Fibroblast of lung (primary cell): ENCODE measurements around the gene UBE2E2. TPM values are rescaled to one million over a fixed set of nuclear protein-coding genes. Genes with fewer than 3 reads are reported as not detected.

Source experiments
- DNase-seq, 2 donors: peaks; one replicate each; pipeline versions ENCODE4 v3.0.0 to v3.0.0-alpha.2; 2010; ENCODE audit warnings: low read depth in 2 of 2
- H2AFZ ChIP-seq: 2 replicates; pipeline ENCODE4 v1.5.1; 2012; ENCODE audit warnings: low read length, control low read depth, inconsistent platforms
- H3K27ac ChIP-seq: 2 replicates; pipeline ENCODE4 v1.5.1; 2011; ENCODE audit warnings: low read length, control low read depth; ENCODE audit not compliant: insufficient read depth
- H3K27me3 ChIP-seq: 2 replicates; pipeline ENCODE4 v1.5.1; 2011; ENCODE audit warnings: mild to moderate bottlenecking, low read length; ENCODE audit not compliant: control insufficient read depth, insufficient read depth
- H3K36me3 ChIP-seq: 2 replicates; pipeline ENCODE4 v1.5.1; 2011; ENCODE audit warnings: low read length; ENCODE audit not compliant: control insufficient read depth, insufficient read depth
- H3K4me1 ChIP-seq: 2 replicates; pipeline ENCODE4 v1.5.1; 2011; ENCODE audit warnings: low read length; ENCODE audit not compliant: control insufficient read depth, insufficient read depth; ENCODE audit errors: extremely low read depth
- H3K4me2 ChIP-seq: 2 replicates; pipeline ENCODE4 v1.5.1; 2011; ENCODE audit warnings: low read length, control low read depth; ENCODE audit not compliant: insufficient read depth; ENCODE audit errors: extremely low read depth
- H3K4me3 ChIP-seq, 4 experiments: fragments of 200-600 bp in 1 of 4; sonication (generic) in 1 of 4; replicated peaks in 1 of 4; 2 replicates each; pipeline ENCODE4 v1.5.1; 2011 to 2016; ENCODE audit warnings: low read length in 4 of 4, low read depth in 3 of 4, mild to moderate bottlenecking in 3 of 4, control low read depth in 2 of 4, inconsistent platforms in 1 of 4, mixed read lengths in 1 of 4; ENCODE audit not compliant: insufficient read depth in 1 of 4; ENCODE audit errors: control extremely low read depth in 1 of 4
- H3K79me2 ChIP-seq: 2 replicates; pipeline ENCODE4 v1.5.1; 2012; ENCODE audit warnings: mild to moderate bottlenecking, low read length, inconsistent platforms; ENCODE audit not compliant: control insufficient read depth, insufficient read depth
- H3K9ac ChIP-seq: 2 replicates; pipeline ENCODE4 v1.5.1; 2011; ENCODE audit warnings: mild to moderate bottlenecking, low read length, control low read depth; ENCODE audit not compliant: insufficient read depth
- H3K9me3 ChIP-seq: 2 replicates; pipeline ENCODE4 v1.5.1; 2012; ENCODE audit warnings: low read depth, low read length; ENCODE audit not compliant: control insufficient read depth, insufficient read depth
- H4K20me1 ChIP-seq: 2 replicates; pipeline ENCODE4 v1.5.1; 2011; ENCODE audit warnings: low read length; ENCODE audit not compliant: control insufficient read depth, insufficient read depth; ENCODE audit errors: extremely low read depth
- CTCF ChIP-seq, 2 donors: IDR thresholded peaks in 1 of 2; conservative IDR thresholded peaks in 1 of 2; 1 replicate in 1 of 2; 2 replicates in 1 of 2; pipeline ENCODE4 v1.5.1; 2011 to 2012; ENCODE audit warnings: low read length in 2 of 2, control low read depth in 1 of 2, inconsistent platforms in 1 of 2, low read depth in 1 of 2, mild to moderate bottlenecking in 1 of 2
- EZH2 ChIP-seq: IDR thresholded peaks from 2 replicates; pipeline ENCODE4 v1.5.1; 2012; ENCODE audit warnings: low read length, control low read depth, mild to moderate bottlenecking; ENCODE audit errors: missing control alignments
- polyA plus RNA-seq, 2 donors: library from polyadenylated mRNA; depleted of rRNA in 1 of 2; stranded (reverse) in 1 of 2; unstranded in 1 of 2; fragments of >200 nt; gene quantifications; 2 replicates each; pipeline ENCODE4 v1.2.1, GENCODE V29; 2011 to 2012; ENCODE audit warnings: missing spikeins in 1 of 2
- total RNA-seq: library from RNA; depleted of rRNA; stranded (reverse); fragments of >200 nt; gene quantifications from 2 replicates; pipeline ENCODE4 v1.2.1, GENCODE V29; 2014

Gene UBE2E2
- total and polyA plus RNA-seq, 2 donors (not counting 1 experiment from before 2014, with no cell fraction given) = 79.8 to 127 TPM

- H2AFZ ChIP-seq = no peak overlapping the region
- H3K27me3 ChIP-seq = no peaks in the 10 kb centered on the region
- H3K4me3 ChIP-seq = no peak overlapping the region
- DNase-seq = no peak
- TF ChIP-seq EZH2 (no peak), CTCF (conservative IDR thresholded peaks at IDR 0.05 in 1 of 2, IDR thresholded peaks at IDR 0.05 in 1 of 2; ENCODE audit: low read depth in 1 of 2, low read length in 2 of 2) (no peak)
- H3K36me3 ChIP-seq = no peaks in the 10 kb centered on the region
- no peaks in the 10 kb centered on the region for H3K4me1 ChIP-seq
- no peak overlapping the region for H3K4me2 ChIP-seq
- H3K79me2 ChIP-seq = no peaks in the 10 kb centered on the region
- no peaks in the 10 kb centered on the region for H3K9me3 ChIP-seq
- H3K27ac ChIP-seq = no peak overlapping the region
- no peak overlapping the region for H3K9ac ChIP-seq
- no peaks in the 10 kb centered on the region for H4K20me1 ChIP-seq
Measured at GRCh38 chr3:23624305-23624704, 421.2 kb downstream of the UBE2E2 start.

- no peak for TF ChIP-seq CTCF (conservative IDR thresholded peaks at IDR 0.05 in 1 of 2, IDR thresholded peaks at IDR 0.05 in 1 of 2; ENCODE audit: low read depth in 1 of 2, low read length in 2 of 2)
- TF ChIP-seq EZH2 = no peak
- H3K36me3 ChIP-seq = no peaks in the 10 kb centered on the region
- no peak overlapping the region for H3K9ac ChIP-seq
- H3K79me2 ChIP-seq = no peaks in the 10 kb centered on the region
- no peaks in the 10 kb centered on the region for H4K20me1 ChIP-seq
- no peak overlapping the region for H3K4me2 ChIP-seq
- no peak overlapping the region for H2AFZ ChIP-seq
- DNase-seq = peak in 1 of 2 donors; percentile 47
- no peak overlapping the region for H3K4me3 ChIP-seq
- no peak overlapping the region for H3K27ac ChIP-seq
- no peaks in the 10 kb centered on the region for H3K27me3 ChIP-seq
- H3K4me1 ChIP-seq = no peaks in the 10 kb centered on the region
- H3K9me3 ChIP-seq = no peaks in the 10 kb centered on the region
Measured at GRCh38 chr3:23626442-23626841, 423.3 kb downstream of the UBE2E2 start.

GRCh38 chr3:23629181-23629894, 426.2 kb downstream of the UBE2E2 start:
- Histone ChIP-seq H3K79me2 (no peaks in the 10 kb centered on the region), H3K4me2 (no peak overlapping the region), H3K4me3 (no peak overlapping the region), H3K36me3 (no peaks in the 10 kb centered on the region), H3K27ac (no peak overlapping the region), H4K20me1 (no peaks in the 10 kb centered on the region), H2AFZ (no peak overlapping the region), H3K9me3 (no peaks in the 10 kb centered on the region), H3K9ac (no peak overlapping the region), H3K27me3 (no peaks in the 10 kb centered on the region), H3K4me1 (no peaks in the 10 kb centered on the region)
- DNase-seq = peak; percentile 43 to 90
- no peak for TF ChIP-seq EZH2
- TF ChIP-seq CTCF (conservative IDR thresholded peaks at IDR 0.05 in 1 of 2, IDR thresholded peaks at IDR 0.05 in 1 of 2; ENCODE audit: low read depth in 1 of 2, low read length in 2 of 2) = no peak
